ENCODE results near the gene CLBA1. TPM values are rescaled to one million over a fixed set of nuclear protein-coding genes. Genes with fewer than 3 reads are reported as not detected.
A peak's percentile ranks its signal among the peaks of the same experiment; 100 is the strongest.
"Not testable (repeated sequence)": the region's sequence is repeated elsewhere in the genome, so short reads cannot be mapped to it uniquely, and the experiment has no call there.

The CLBA1 gene
- total and polyA plus RNA-seq, 2 donors: 3.3 to 12.9 TPM

DNA sequence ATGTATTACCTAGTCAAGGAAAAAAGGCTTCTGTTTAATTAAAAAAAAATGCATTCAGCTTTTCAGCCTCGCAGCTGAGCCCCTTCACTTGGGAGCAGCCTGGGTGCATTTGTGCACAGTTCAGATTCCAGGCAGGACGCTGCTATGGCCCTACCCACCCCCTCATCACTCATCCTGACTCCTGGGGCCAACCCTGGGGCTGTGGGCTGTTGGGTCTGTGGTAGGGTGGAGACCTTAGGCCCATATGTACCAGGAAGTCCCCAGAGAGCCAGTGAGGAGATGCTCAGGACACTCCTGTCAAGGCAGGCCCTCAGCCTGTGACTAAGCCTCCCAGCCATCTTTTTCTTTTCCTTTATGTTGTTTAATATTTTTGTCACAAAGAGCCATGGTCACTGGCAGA, 44.6 kb downstream of the CLBA1 start:
- Histone ChIP-seq H3K4me1 (ENCODE audit: control insufficient read depth in 2 of 2, insufficient read depth in 2 of 2, low read length in 2 of 2) (no peaks in the 10 kb centered on the region), H3K36me3 (ENCODE audit: control insufficient read depth in 2 of 2, insufficient read depth in 2 of 2, low read length in 1 of 2) (no peaks in the 10 kb centered on the region), H3K27me3 (ENCODE audit: control insufficient read depth in 2 of 2, insufficient read depth in 1 of 2, low read length in 1 of 2) (peaks cover 10 to 38% of the 10 kb centered on the region in 2 donors), H3K9me3 (ENCODE audit: control insufficient read depth in 2 of 2, insufficient read depth in 1 of 2, low read length in 1 of 2) (no peaks in the 10 kb centered on the region), H3K4me3 (ENCODE audit: low read length in 2 of 2) (no peak overlapping the region), H3K27ac (ENCODE audit: low read depth in 1 of 2, low read length in 1 of 2) (no peak overlapping the region)
- WGBS: 90% methylated on average over 2 of the region's 2 CpGs
- no peak for DNase-seq (ENCODE audit: low read depth in 6 of 9, low spot score in 9 of 9)

GRCh38 chr14:105030836-105031396, 45.3 kb downstream of the CLBA1 start:
- H3K27me3 ChIP-seq (ENCODE audit: control insufficient read depth in 2 of 2, insufficient read depth in 1 of 2, low read length in 1 of 2): peaks cover 10 to 38% of the 10 kb centered on the region in 2 donors
- no peaks in the 10 kb centered on the region for H3K9me3 ChIP-seq (ENCODE audit: control insufficient read depth in 2 of 2, insufficient read depth in 1 of 2, low read length in 1 of 2)
- H3K27ac ChIP-seq (ENCODE audit: low read depth in 1 of 2, low read length in 1 of 2): no peak overlapping the region
- no peaks in the 10 kb centered on the region for H3K36me3 ChIP-seq (ENCODE audit: control insufficient read depth in 2 of 2, insufficient read depth in 2 of 2, low read length in 1 of 2)
- WGBS: 94% methylated on average over 9 of the region's 9 CpGs
- no peak for DNase-seq (ENCODE audit: low read depth in 6 of 9, low spot score in 9 of 9)
- H3K4me3 ChIP-seq (ENCODE audit: low read length in 2 of 2): no peak overlapping the region
- H3K4me1 ChIP-seq (ENCODE audit: control insufficient read depth in 2 of 2, insufficient read depth in 2 of 2, low read length in 2 of 2): no peaks in the 10 kb centered on the region

DNA sequence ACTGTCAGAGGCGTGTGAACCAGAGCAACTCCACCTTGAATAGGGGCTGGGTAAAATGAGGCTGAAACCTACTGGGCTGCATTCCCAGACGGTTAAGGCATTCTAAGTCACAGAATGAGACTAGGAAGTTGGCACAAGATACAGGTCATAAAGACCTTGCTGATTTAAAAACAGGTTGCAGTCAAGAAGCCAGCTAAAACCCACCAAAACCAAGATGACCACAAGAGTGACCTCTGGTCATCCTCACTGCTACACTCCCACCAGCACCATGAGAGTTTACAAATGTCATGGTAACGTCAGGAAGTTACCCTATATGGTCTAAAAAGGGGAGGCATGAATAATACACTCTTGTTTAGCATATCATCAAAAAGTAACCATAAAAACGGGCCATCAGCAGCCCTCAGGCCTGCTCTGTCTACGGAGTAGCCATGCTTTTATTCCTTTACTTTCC, 46.9 kb downstream of the CLBA1 start:
- peaks cover 10 to 38% of the 10 kb centered on the region in 2 donors for H3K27me3 ChIP-seq (ENCODE audit: control insufficient read depth in 2 of 2, insufficient read depth in 1 of 2, low read length in 1 of 2)
- WGBS: 93% methylated on average over 5 of the region's 5 CpGs
- H3K9me3 ChIP-seq (ENCODE audit: control insufficient read depth in 2 of 2, insufficient read depth in 1 of 2, low read length in 1 of 2); DNase-seq (ENCODE audit: low read depth in 6 of 9, low spot score in 9 of 9); H3K4me3 ChIP-seq (ENCODE audit: low read length in 2 of 2); H3K4me1 ChIP-seq (ENCODE audit: control insufficient read depth in 2 of 2, insufficient read depth in 2 of 2, low read length in 2 of 2); H3K36me3 ChIP-seq (ENCODE audit: control insufficient read depth in 2 of 2, insufficient read depth in 2 of 2, low read length in 1 of 2); H3K27ac ChIP-seq (ENCODE audit: low read depth in 1 of 2, low read length in 1 of 2): not testable (repeated sequence)

- DNase-seq (ENCODE audit: low read depth in 6 of 9, low spot score in 9 of 9); H3K27ac ChIP-seq (ENCODE audit: low read depth in 1 of 2, low read length in 1 of 2); H3K36me3 ChIP-seq (ENCODE audit: control insufficient read depth in 2 of 2, insufficient read depth in 2 of 2, low read length in 1 of 2); H3K4me1 ChIP-seq (ENCODE audit: control insufficient read depth in 2 of 2, insufficient read depth in 2 of 2, low read length in 2 of 2); H3K9me3 ChIP-seq (ENCODE audit: control insufficient read depth in 2 of 2, insufficient read depth in 1 of 2, low read length in 1 of 2): not testable (repeated sequence)
- 46% methylated on average over 45 of the region's 45 CpGs for WGBS
- H3K4me3 ChIP-seq (ENCODE audit: low read length in 2 of 2): peak overlapping the region in 1 of 2 donors; percentile 46
- H3K27me3 ChIP-seq (ENCODE audit: control insufficient read depth in 2 of 2, insufficient read depth in 1 of 2, low read length in 1 of 2): peaks cover 10 to 38% of the 10 kb centered on the region in 2 donors
Measured at GRCh38 chr14:105033412-105033900, 47.9 kb downstream of the CLBA1 start.

DNA sequence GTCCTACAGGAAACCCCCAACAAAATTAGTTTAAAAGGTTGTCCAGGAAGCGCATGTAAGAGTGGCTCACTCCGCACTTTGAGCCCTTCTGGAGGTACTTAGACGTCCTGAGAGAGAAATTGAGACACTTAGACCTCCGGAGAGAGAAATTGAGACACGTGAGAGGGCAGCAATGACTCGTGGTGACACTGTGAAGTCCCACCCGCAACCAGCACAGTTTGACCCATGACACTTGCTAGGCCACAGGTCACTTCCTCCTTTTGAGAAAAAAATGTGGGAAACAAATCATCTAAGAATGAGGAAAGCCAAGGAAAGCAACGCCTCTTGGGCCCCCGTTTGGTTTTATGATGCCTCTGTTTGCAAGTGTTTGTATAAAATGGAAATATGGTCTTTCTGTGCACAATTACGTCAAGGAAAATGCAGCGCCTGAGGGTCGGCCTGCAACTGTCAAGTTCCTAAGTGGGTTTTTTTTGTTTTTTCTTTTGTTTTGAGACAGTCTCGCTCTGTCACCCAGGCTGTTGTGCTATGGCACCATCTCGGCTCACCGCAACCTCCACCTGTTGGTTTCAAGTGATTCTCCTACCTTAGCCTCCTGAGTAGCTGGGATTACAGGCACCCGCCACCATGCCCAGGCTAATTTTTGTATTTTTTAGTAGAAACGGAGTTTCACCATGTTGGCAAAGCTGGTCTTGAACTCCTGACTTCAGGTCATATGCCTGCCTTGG, 48.9 kb downstream of the CLBA1 start:
- DNase-seq (ENCODE audit: low read depth in 6 of 9, low spot score in 9 of 9): no peak
- H3K36me3 ChIP-seq (ENCODE audit: control insufficient read depth in 2 of 2, insufficient read depth in 2 of 2, low read length in 1 of 2): no peaks in the 10 kb centered on the region
- H3K9me3 ChIP-seq (ENCODE audit: control insufficient read depth in 2 of 2, insufficient read depth in 1 of 2, low read length in 1 of 2): no peaks in the 10 kb centered on the region
- H3K27ac ChIP-seq (ENCODE audit: low read depth in 1 of 2, low read length in 1 of 2): no peak overlapping the region
- H3K4me3 ChIP-seq (ENCODE audit: low read length in 2 of 2): no peak overlapping the region
- 91% methylated on average over 17 of the region's 17 CpGs for WGBS
- H3K27me3 ChIP-seq (ENCODE audit: control insufficient read depth in 2 of 2, insufficient read depth in 1 of 2, low read length in 1 of 2): peaks cover 10 to 41% of the 10 kb centered on the region in 2 donors
- H3K4me1 ChIP-seq (ENCODE audit: control insufficient read depth in 2 of 2, insufficient read depth in 2 of 2, low read length in 2 of 2): no peaks in the 10 kb centered on the region

DNA sequence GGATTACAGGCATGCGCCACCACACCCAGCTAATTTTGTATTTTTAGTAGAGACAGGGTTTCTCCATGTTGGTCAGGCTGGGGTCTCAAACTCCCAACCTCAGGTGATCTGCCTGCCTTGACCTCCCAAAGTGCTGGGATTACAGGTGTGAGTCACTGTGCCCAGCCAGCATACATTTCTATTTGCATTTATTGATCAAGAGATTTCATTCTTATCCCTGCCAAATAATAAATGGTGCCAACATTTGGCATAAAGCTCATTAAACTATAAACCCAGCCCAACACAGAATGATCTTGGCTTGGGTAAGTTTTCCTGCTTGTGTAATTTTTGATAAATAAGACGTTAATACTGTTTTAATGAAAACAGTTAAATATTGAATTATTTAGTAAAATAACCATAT, 50.0 kb downstream of the CLBA1 start:
- DNase-seq (ENCODE audit: low read depth in 6 of 9, low spot score in 9 of 9): not testable (repeated sequence)

GRCh38 chr14:105039458-105040205, 54.0 kb downstream of the CLBA1 start:
- Histone ChIP-seq H3K27me3 (ENCODE audit: control insufficient read depth in 2 of 2, insufficient read depth in 1 of 2, low read length in 1 of 2) (peaks cover 1 to 33% of the 10 kb centered on the region in 2 donors), H3K27ac (ENCODE audit: low read depth in 1 of 2, low read length in 1 of 2) (no peak overlapping the region), H3K36me3 (ENCODE audit: control insufficient read depth in 2 of 2, insufficient read depth in 2 of 2, low read length in 1 of 2) (no peaks in the 10 kb centered on the region), H3K4me3 (ENCODE audit: low read length in 2 of 2) (no peak overlapping the region), H3K4me1 (ENCODE audit: control insufficient read depth in 2 of 2, insufficient read depth in 2 of 2, low read length in 2 of 2) (no peaks in the 10 kb centered on the region), H3K9me3 (ENCODE audit: control insufficient read depth in 2 of 2, insufficient read depth in 1 of 2, low read length in 1 of 2) (no peaks in the 10 kb centered on the region)
- WGBS: 86% methylated on average over 11 of the region's 14 CpGs
- DNase-seq (ENCODE audit: low read depth in 6 of 9, low spot score in 9 of 9): no peak

More for the DNA sequence above, 50.0 kb downstream of the CLBA1 start:
- not testable (repeated sequence) for H3K4me3 ChIP-seq (ENCODE audit: low read length in 2 of 2); H3K4me1 ChIP-seq (ENCODE audit: control insufficient read depth in 2 of 2, insufficient read depth in 2 of 2, low read length in 2 of 2); H3K9me3 ChIP-seq (ENCODE audit: control insufficient read depth in 2 of 2, insufficient read depth in 1 of 2, low read length in 1 of 2); H3K36me3 ChIP-seq (ENCODE audit: control insufficient read depth in 2 of 2, insufficient read depth in 2 of 2, low read length in 1 of 2); H3K27ac ChIP-seq (ENCODE audit: low read depth in 1 of 2, low read length in 1 of 2)
- H3K27me3 ChIP-seq (ENCODE audit: control insufficient read depth in 2 of 2, insufficient read depth in 1 of 2, low read length in 1 of 2): peaks cover 10 to 39% of the 10 kb centered on the region in 2 donors
- 97% methylated on average over 2 of the region's 2 CpGs for WGBS

- no peaks in the 10 kb centered on the region for H3K36me3 ChIP-seq (ENCODE audit: control insufficient read depth in 2 of 2, insufficient read depth in 2 of 2, low read length in 1 of 2)
- no peak overlapping the region for H3K27ac ChIP-seq (ENCODE audit: low read depth in 1 of 2, low read length in 1 of 2)
- no peak for DNase-seq (ENCODE audit: low read depth in 6 of 9, low spot score in 9 of 9)
- H3K4me1 ChIP-seq (ENCODE audit: control insufficient read depth in 2 of 2, insufficient read depth in 2 of 2, low read length in 2 of 2): peaks cover 0 to 4% of the 10 kb centered on the region in 2 donors
- no peak overlapping the region for H3K4me3 ChIP-seq (ENCODE audit: low read length in 2 of 2)
- H3K27me3 ChIP-seq (ENCODE audit: control insufficient read depth in 2 of 2, insufficient read depth in 1 of 2, low read length in 1 of 2): peaks cover 2 to 38% of the 10 kb centered on the region in 2 donors
- no peaks in the 10 kb centered on the region for H3K9me3 ChIP-seq (ENCODE audit: control insufficient read depth in 2 of 2, insufficient read depth in 1 of 2, low read length in 1 of 2)
- 96% methylated on average over 28 of the region's 28 CpGs for WGBS
Measured at GRCh38 chr14:105041841-105042765, 56.5 kb downstream of the CLBA1 start.
